GM18511 (cell line): ENCODE data around the gene PECR.

Experiments
- ATAC-seq: cut with Tn5 transposase; IDR thresholded peaks from one replicate; pipeline ENCODE4 v1.9.1; 2021; ENCODE audit warnings: mild to moderate bottlenecking, moderate library complexity; ENCODE audit not compliant: unreplicated experiment

Gene PECR

DNA sequence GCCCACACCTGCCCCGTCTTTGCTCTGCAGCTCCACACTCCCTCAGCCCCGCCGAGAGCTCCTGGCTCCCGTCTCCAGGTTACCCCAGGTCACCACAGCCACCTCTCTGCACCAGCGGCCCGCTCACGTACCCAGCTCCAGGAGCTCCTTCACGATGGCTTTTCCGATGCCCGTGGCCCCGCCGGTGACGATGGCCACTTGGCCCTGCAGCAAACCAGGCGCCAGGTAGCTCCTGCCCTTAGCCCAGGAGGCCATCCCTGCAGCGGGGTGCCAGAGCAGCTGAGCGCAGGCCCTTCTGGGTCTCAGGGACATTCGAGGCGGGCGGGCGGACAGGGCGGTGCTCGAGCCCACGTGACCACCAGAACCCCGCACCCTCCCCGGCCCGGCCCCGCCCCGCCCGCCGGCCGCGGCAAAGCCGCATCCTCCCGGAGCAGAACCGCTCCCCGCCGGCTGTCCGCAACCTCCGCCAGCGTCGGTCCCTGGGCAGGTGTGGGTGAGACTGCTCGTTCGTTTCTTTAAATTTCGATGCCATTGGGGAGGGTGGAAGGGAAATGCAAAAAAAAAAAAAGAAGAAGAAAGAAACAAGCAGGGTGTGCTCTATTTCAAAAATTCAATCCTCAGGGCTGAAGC, at the start of gene PECR, which contains the start of gene TMEM169:
Gene PECR (minus strand): TSS at position 323 of the 630 bp plus-strand sequence. CDS start 68 bp downstream, at position 255.
Gene TMEM169 (plus strand): TSS at position 433 of the 630 bp plus-strand sequence. CDS start 14,045 bp downstream, outside the sequence.
- ATAC-seq, result peak; percentile 94

DNA sequence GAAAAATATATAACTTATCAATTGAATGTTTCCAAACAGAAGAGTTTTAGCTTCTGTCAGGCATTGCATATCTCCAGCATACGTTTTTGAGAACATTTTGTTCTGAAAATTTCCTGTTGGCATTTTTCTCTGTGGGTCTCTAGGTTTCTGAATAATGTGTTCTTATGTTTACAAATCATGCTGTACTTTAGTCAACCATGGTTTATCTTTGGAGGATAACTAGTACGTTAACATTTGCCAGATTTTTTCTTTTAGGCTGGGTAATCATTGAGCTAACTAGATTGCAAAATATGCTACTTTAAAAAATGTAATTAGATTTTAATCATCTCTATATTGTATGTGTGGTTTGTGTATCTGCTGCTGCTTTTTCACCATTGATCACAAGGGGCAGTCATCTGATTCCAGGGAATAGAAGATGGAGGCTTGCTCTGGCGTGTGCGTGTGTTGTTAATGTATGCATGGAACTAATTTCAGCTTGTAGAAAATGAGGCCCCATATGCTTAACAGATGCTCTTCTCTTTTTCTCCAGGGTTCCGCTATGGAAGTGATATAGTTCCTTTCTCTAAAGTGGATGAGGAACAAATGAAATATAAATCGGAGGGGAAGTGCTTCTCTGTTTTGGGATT, 48.9 kb upstream of the PECR start:
- no peak for ATAC-seq

DNA sequence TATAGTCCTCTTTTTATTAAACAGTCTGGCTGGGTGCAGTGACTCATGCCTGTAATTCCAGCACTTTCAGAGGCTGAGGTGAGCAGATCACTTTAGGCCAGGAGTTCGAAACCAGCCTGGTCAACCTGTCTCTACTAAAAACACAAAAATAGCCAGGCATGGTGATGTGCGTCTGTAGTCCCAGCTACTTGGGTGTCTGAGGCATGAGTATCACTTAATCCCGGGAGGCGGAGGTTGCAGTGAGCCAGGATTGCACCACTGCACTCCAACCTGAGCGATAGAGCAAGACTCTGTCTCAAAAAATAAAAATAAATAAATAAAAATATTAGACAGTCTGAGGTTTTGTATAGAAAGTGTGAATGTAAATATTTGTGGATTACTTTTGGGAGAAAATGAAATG, 45.3 kb upstream of the PECR start:
- no peak for ATAC-seq

DNA sequence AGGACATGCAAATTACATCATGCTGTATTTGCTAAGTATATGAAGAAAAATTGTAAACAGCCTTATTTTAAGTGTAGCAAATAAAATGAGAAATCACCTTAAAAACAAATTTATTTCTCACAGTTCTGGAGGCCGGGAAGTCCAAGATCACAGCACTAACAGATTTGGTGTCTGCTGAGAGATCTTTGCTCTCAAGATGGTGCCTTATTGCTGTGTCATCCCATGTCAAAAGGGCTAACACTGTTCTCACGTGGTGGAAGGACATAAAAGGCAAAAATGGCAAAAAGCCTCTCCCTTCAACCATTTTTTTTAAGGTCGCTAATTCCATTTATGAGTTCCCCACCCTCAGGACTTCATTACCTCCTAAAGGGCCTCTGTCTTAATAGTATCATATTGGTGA, 39.6 kb upstream of the PECR start:
- no peak for ATAC-seq

DNA sequence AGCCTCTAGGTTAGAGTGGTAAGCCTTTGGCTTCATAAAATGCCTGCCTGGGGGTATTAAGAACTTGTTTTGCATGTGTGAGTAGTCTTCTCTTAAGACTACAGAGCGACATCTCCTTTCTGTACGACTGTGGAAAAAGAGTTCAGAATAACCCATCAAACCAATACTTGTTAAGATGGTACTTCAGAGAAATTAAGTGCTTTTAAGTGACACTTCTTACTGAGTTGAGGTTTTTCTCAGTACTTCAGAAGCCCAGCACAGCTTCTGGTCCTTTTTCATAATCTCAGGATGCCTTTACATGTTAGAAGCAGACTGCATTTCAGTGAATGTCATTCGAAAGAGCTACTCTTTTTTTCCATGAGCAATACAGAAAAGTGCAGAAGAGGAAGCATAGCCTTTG, 38.4 kb upstream of the PECR start:
- no peak for ATAC-seq

DNA sequence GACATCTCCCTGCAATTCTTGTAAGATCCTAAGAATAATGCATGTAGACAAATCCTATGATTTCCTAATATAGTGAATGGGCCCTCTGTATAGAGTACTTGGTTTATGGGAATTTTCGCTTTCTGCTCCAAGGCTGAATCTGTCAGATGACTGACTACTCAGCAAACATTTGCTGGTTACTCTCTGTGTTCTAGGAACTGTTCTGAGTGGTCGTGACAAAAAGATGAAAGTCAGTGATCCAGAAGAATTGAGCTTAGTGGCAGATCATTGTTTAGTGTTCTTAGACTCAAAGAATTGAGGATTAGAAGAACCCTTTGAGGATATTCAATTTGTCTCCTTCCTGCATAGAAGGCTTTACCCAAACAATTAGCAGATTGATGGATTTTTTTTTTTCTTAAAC, 37.5 kb upstream of the PECR start:
- no peak for ATAC-seq

DNA sequence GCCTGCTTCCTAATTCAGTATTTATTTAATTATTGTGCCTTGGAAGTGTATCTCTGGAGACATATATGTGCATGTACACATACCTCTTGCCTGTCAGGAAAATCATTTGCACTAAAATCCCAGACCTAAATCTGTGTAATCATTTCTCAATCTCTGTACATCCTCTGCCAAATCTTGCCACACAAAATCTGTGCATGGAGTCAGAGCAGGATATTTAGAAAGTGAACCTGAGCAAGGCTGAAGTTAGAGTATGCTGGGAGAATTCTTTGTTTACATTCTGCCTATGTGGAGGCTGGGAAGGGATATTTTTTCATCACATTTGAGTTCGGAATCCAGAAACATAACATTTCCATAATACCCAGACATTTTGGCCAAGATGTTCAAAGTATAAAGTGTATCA, 36.9 kb upstream of the PECR start:
- no peak for ATAC-seq

DNA sequence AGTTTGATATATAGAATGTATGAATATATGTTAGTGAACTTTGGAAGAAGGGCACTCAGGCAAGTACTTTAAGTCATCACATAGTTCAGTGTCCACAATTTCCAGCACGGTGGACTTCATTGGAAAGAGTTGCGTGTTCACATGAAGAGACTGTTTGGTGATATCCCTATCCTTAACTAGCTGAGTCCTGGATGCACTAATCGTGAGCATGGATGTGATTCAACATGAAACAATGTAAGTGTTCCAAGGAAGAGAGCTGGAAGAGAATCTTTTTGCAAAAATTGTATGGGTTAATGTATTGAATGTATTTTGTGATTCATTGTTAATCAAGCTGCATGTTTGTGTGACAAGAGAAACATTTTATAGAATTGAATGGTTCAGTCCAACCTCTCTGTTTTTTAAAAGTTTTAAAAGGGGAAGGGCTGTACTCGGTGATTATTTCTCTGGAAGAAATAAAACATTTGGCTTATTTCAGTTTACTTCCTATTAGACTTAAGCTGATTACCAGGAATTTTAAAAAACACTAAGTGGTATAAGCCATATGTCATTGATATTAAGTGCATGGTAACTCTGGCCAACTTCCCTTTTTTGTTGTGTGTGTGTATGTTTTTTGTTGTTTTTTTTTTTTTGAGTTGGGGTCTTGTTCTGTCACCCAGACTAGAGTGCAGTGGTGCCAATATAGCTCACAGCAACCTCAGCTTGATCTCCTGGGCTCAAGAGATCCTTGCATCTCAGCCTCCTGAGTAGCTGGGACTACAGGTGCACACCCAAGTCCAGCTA, 36.1 kb upstream of the PECR start:
- no peak for ATAC-seq

DNA sequence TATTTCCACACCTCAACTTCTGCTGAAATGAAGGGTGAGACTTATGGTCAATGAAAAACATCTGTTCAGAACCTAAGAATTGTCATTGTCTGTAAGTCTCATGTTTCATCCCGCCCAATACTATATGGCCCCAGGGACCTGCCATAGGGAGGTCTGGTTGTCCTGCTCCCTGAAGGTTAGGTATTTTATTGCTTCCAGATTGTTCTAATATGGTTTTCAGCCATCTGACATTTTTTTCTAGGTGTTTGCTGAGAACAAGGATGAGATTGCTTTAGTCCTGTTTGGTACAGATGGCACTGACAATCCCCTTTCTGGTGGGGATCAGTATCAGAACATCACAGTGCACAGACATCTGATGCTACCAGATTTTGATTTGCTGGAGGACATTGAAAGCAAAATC, 34.8 kb upstream of the PECR start:
- ATAC-seq, result no peak

DNA sequence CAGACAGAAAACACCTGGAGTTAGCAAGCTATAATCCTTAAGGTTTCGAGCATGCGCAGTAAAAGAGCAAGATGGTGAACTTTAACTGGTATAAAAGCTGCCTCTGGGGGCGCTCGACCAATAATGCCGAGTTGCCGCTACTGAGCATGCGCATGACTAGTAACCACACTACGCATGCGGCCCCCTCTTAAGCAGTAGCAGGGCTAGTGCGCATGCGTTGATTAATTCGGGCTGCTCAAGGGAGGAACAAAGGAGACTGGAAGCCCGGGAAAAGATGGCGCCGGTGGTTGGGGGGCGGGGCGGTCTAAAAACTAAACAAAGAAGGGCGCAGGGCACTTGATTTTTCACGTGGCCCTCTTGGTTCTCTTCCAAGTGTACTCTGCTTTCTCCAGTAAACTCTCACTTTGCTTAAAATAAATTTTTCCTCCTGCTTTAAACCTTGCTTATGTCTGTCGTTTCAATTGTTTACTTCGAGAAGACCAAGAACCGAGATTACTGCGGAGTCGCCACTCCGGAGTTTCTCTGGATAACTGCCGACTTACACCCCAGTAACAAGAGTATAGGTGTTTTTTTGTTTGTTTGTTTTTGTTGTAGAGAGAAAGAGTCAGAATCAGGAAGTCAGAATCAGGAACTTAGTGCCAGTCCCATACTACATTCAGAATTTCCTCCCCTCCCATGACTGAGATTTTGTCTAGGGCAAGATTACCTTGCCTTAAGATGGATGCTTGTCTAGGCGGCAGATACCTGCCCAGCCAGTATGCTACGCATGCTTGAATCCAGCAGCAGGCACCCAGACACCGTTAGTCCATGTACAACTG, 33.3 kb upstream of the PECR start:
- ATAC-seq, result peak; percentile 57

DNA sequence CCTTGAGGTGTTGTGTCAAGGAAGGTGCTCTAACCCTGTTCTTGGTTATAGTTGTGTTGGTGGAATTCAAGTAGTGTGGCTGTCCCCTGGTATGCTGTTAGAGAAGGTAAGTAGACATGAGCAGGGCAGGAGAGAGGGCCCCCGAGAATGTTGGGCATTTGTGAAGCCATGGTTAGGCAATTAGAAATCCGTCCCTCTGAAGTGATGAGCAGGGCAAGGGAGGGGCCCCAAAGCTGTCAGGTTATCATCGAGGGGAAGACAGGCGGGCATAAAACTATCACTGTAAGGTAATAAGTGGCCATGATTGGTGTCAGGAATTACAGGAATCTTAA, 32.7 kb upstream of the PECR start:
- ATAC-seq, result peak; percentile 2

DNA sequence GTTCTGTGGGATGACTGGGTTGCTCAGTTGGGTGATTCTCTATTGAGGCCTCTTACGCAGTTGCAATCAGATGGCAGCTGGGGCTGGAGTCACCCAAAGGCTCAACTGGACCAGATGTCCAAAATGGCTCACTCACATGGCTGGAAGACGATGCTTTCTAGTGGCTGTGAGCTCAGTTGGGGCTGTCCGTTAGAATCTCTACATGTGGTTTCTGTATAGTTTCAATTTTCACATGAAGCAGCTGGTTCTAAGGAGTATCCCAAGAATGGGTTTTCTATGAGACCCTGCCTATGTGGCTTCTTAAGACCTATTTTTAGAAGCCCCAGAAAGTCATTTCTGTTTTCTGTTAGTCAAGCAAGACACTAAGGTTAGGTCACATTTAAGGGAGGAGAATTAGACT, 32.0 kb upstream of the PECR start:
- ATAC-seq, result peak; percentile 70

DNA sequence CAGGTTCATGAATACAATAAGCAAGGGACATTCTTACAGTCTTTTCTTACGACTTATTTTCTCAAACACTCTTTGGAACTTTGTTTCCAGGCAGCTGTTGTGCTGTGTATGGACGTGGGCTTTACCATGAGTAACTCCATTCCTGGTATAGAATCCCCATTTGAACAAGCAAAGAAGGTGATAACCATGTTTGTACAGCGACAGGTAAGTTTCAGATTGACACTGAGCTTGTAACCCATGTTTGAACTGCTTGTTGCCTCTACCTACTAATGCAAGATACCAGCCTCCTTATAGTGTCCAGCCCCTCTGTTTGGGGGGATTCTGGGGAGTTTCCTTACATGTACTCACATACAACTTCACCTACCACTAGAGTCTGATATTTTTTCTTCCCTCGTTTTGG, 31.3 kb upstream of the PECR start:
- ATAC-seq, result no peak

DNA sequence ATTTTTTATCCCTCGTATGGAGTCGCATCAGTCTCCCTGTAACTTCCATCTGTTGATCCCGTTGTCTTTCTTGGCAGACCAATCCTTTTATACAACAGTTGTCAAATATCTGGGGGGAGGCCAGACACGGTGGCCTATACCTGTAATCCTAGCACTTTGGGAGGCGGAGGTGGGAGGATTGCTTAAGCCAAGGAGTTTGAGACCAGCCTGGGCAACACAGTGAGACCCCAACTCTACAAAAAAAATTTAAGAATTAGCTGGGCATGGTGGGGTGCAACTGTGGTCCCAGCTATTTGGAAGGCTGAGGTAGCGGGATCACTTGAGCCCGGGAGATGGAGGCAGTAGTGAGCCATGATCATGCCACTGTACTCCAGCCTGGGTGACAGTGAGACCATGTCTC, 29.5 kb upstream of the PECR start:
- no peak for ATAC-seq

DNA sequence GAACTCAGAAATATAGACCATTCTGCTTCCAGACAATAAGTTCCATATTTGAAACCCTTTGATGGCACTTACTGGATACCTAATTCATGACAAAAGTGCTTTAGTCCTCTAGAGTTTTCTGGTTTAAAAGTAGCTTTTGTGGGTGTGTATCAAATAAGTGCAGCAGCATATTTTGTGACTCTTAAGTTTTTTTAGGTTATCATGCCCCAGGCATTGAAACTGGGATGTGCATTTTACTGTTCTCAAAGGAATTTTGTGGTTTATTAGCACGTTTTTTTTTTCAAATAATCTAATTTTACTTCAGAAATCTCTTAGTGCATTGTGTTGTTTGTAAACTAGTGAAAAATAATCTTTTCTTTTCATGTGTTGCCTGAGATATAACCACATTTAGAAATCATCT, 29.0 kb upstream of the PECR start:
- ATAC-seq, result no peak

DNA sequence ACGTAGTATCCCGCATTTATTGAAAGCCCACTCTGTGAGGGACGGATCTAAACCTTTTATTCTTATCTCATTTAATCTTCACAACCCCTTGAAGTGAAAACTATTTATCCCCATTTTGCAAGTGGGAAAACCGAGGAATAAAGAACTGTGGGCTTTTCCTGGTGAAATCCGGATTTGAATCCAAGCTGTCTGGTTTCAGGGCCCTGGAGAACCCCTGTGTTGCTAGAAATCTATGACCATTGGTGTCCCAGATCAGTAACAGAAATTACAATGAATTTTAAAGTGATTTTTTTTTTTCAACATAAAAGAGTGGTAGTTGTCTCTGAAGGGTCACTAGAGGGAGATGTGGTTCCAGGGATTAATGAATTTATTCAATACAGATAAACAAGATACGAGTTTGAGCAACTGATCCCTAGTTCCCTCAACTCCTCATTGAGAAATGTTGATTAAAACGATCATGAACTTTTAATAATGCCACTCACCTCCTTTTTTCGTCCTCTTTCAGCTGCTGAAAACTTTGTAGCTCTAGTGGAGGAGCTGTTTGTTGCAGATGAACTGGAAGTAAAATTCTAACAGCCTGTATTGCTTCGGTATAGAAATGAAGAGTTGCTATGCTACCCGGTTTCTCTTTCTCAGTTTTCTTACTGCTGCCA, 28.5 kb upstream of the PECR start:
- ATAC-seq, result no peak

DNA sequence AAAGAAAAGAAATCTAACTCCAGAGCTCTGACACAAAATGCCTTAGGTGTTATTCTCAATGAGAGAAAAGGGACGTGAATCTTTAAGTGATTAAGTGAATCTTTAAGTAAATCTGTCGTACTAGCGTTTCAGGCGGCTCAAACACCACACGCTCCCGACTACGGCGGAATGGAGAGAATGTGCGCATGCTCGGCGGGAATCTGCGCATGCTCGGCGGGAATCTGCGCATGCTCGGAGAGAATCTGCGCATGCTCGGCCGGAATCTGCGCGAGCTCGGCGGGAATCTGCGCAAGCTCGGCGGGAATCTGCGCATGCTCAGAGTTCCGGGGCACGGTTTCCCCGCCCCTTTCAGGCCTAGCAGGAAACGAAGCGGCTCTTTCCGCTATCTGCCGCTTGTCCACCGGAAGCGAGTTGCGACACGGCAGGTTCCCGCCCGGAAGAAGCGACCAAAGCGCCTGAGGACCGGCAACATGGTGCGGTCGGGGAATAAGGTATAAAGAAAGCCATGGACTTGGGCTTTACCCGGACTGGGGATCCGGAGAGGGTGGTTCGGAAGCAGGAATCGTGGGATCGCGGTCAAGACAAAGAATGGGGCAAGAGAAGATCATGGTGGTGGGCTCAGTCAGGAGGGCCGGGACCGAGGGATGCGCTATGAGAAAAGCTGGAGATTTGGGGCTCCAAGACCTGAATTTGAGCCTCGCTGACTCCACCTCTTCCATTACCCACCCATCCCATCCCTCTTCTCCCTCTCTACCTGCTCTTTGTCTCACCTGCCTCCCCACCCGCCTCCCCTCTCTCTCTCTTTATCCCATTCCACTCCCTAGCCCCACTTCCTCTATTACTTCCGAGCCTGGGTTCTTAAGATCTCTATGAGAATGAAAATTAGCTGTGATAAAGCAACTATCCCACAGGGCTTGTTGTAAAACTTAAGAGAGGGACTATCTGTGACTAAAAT, 27.6 kb upstream of the PECR start, which contains the start of gene XRCC5:
Gene XRCC5 (plus strand): TSS at position 382 of the 955 bp plus-strand sequence. CDS start 89 bp downstream, at position 471.
- ATAC-seq, result peak; percentile 61

DNA sequence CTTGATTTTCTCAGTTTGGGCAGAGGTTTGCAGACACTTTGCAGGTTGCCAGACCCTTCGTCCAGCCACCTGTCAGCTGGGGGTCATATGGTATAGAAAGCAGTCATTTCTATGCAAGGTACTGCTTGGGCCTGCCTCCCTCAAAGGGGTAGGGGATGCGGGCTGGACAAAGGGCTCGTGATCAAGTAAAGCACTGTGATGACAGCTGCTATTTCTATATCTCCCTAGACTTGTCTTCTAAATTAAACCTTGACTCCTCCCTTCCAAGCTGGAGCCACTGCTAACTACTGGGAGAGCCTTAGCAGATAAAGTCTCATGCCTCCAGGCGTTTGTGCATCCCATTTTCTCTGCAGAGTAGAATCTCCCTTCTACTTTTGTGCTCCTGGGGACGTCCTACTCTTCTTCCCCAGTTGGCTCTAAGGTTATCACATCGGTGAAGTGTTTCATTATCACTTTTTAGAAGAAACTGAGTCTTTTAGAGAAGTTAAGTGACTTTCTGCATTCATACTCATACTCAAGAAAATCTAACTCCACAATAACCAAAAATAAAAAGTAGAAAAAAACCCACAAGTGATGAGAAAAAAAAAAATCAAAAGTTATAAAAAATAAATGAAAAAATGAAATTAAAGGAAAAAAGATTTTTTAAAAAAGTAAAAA, 26.8 kb upstream of the PECR start:
- ATAC-seq, result no peak

DNA sequence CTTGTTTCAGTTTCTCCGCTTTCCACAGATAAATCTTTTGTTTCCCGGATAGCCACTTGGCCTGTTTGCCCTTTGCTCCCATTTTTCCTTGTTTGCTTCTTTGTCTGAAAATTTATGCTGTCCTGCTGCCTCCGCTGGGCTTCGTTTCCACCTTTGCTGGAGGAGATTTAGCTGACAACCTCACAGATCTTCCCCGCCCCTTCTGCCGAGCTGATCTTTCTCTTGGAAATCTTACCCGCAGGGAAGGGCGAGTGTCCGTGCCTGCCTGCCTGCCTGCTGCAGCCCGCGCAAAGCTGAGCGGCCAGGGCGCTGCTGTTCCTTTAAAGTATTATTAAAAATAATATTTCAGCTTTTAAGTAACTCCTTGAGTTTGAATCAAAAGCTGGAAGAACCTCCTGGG, 26.2 kb upstream of the PECR start:
- ATAC-seq, result no peak
